ENCODE data around the gene NXPE3. TPM values are rescaled to one million over a fixed set of nuclear protein-coding genes. Genes with fewer than 3 reads are reported as not detected.

NXPE3 gene
- total and polyA plus RNA-seq, 7 donors, result 0.92 to 15.8 (median 11.5) TPM

DNA sequence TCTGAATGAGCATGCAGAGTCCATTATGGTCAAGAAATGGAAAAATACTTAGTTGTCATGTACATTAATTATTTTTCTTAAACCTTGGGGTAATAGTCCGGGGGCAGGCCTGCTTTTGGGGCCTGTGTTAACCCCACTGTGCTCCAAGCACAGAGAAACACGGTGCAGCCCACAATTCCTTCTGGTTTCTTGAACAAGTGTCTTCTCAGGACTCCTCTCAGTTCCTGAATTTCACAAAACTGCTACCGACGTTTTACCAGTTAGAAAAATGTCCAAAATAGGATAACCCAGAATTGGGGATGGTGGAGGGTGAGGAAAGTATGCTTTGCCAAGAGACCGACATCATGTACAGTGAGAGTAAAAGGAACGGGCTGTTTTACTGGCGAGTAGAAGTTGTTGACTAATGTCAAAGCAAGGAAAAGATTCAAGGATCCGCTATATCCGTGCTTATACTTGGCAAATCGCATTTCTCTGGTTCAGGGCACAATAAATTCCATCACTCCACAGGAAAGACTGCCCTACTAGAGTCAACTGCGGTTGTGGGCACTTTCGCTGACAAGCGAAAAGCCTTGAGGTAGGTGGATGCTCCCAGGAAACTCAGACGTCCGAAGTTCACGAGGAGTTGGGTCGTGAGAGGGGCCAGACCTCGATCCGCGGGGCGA is 495 bp upstream of the NXPE3 start:
- peaks cover 0 to 14% (median 9%) of the 10 kb centered on the region in 4 donors for H3K36me3 ChIP-seq
- H3K27ac ChIP-seq, result peak overlapping the region; percentile 85 to 93 (median 92)
- peak overlapping the region; percentile 69 to 90 (median 87) for H3K4me3 ChIP-seq
- DNase-seq, result no peak
- TF ChIP-seq EP300 (IDR thresholded peaks at IDR 0.05) (no peak), POLR2A (IDR thresholded peaks at IDR 0.05) (no peak), POLR2AphosphoS5 (IDR thresholded peaks at IDR 0.05) (no peak)
- TF ChIP-seq, protein P1, sequence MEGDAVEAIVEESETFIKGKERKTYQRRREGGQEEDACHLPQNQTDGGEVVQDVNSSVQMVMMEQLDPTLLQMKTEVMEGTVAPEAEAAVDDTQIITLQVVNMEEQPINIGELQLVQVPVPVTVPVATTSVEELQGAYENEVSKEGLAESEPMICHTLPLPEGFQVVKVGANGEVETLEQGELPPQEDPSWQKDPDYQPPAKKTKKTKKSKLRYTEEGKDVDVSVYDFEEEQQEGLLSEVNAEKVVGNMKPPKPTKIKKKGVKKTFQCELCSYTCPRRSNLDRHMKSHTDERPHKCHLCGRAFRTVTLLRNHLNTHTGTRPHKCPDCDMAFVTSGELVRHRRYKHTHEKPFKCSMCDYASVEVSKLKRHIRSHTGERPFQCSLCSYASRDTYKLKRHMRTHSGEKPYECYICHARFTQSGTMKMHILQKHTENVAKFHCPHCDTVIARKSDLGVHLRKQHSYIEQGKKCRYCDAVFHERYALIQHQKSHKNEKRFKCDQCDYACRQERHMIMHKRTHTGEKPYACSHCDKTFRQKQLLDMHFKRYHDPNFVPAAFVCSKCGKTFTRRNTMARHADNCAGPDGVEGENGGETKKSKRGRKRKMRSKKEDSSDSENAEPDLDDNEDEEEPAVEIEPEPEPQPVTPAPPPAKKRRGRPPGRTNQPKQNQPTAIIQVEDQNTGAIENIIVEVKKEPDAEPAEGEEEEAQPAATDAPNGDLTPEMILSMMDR (IDR thresholded peaks at IDR 0.05), result no peak
- intact Hi-C loops (cut with DNase I), result loop anchor here (2.0 to 5.0 kb wide), 4 partner anchors 51 to 206 kb away; partner anchors contain the start of genes NFKBIZ, PCNP and RPL24
- no peaks in the 10 kb centered on the region for H3K9me3 ChIP-seq
- H3K4me1 ChIP-seq, result peaks cover 0 to 34% (median 23%) of the 10 kb centered on the region in 4 donors
- 27 to 30% methylated on average over 21 of the region's 21 CpGs for WGBS, 2 donors
- H3K27me3 ChIP-seq, result no peaks in the 10 kb centered on the region

DNA sequence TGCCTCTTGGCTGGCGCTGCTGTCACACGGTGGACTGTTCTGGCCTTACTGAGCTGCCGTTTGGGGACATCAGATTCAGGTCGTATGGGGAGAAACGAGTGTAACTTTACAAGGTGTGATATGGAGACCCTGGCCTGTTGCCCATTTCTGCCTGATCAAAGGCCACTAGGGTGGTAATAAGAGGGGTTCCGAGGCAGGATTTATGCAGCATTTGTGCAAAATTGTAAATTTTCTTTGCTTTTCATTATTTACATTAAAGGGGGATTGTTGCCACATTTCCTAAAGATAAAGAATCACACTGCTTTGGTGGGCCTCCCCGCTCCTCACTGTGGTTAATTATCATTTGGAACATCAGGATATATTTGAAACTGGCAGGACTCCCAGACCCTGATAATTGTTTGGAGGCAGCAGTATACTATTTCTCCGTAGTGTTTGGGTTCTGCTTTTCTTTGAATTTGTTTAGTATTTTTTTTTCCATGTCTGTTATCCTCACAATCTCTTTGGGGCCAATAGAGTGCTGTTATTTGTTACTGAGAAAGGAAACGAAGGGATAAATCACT is 891 bp downstream of the NXPE3 start:
- Histone ChIP-seq H3K27ac (peak overlapping the region; percentile 85 to 93 (median 92)), H3K4me3 (peak overlapping the region; percentile 69 to 90 (median 87)), H3K36me3 (peaks cover 0 to 27% (median 15%) of the 10 kb centered on the region in 4 donors), H3K4me1 (peaks cover 0 to 34% (median 24%) of the 10 kb centered on the region in 4 donors), H3K27me3 (no peaks in the 10 kb centered on the region), H3K9me3 (no peaks in the 10 kb centered on the region)
- no peak for DNase-seq
- intact Hi-C loops (cut with DNase I), result loop anchor here (2.0 to 5.0 kb wide), 4 partner anchors 53 to 208 kb away; partner anchors contain the start of genes NFKBIZ, PCNP and RPL24
- WGBS, 2 donors, result 23 to 27% methylated on average over 9 of the region's 9 CpGs
- TF ChIP-seq POLR2AphosphoS5 (IDR thresholded peaks at IDR 0.05) (no peak), EP300 (IDR thresholded peaks at IDR 0.05) (no peak), POLR2A (IDR thresholded peaks at IDR 0.05) (no peak)
- TF ChIP-seq, protein P1 (IDR thresholded peaks at IDR 0.05), result no peak

DNA sequence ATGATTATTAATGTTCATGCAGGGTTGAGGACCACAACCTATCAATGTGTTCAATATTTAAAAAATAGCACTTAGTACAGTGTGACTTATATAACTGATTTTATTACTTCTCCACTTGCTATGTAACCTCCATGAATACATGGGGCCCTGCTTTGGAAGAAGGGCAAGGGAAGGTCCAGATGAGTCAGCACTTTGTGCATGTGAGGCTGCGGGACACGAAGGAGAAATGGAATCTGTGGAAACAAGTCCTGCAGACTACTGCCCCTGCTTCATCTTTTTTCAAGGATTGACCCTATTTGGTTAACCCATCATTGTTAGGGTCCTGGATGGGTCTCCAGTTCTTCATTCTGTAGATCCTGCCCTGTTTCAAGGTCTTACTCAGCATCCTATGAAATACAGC is 1.6 kb downstream of the NXPE3 start:
- H3K27ac ChIP-seq, result peak overlapping the region; percentile 85 to 93 (median 92)
- 74 to 84% methylated on average over 2 of the region's 2 CpGs for WGBS, 2 donors
- no peaks in the 10 kb centered on the region for H3K27me3 ChIP-seq
- peaks cover 0 to 34% (median 24%) of the 10 kb centered on the region in 4 donors for H3K4me1 ChIP-seq
- peaks cover 0 to 35% (median 20%) of the 10 kb centered on the region in 4 donors for H3K36me3 ChIP-seq
- no peak for TF ChIP-seq POLR2A (IDR thresholded peaks at IDR 0.05)
- no peak overlapping the region for H3K4me3 ChIP-seq
- DNase-seq, result no peak
- H3K9me3 ChIP-seq, result no peaks in the 10 kb centered on the region
- intact Hi-C loops (cut with DNase I), result no loop called here

DNA sequence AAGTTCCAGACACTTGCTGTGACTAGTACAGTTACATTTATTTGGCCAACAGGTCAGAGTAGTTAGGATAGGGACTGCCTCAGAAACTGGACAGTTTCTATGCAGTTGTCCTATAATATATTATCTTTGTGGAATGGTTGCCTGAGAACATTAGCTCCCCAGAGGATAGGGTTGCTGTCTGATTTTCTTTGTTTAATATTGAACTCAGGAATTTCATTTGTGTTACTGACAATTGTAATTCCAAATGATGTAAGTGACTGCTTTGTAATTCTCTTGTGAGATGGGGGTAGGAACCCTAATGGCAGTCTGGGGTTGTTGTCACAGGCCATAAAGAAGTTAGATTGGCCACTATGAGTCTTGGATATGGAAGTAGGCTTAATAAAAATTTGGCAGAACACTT is 2.2 kb downstream of the NXPE3 start:
- H3K36me3 ChIP-seq, result peaks cover 0 to 40% (median 23%) of the 10 kb centered on the region in 4 donors
- no peak for DNase-seq
- TF ChIP-seq POLR2AphosphoS5 (IDR thresholded peaks at IDR 0.05) (no peak), POLR2A (IDR thresholded peaks at IDR 0.05) (no peak), EP300 (IDR thresholded peaks at IDR 0.05) (no peak)
- TF ChIP-seq, protein P1 (IDR thresholded peaks at IDR 0.05), result no peak
- no peak overlapping the region for H3K27ac ChIP-seq
- no peaks in the 10 kb centered on the region for H3K9me3 ChIP-seq
- no peak overlapping the region for H3K4me3 ChIP-seq
- H3K27me3 ChIP-seq, result no peaks in the 10 kb centered on the region
- peaks cover 0 to 34% (median 24%) of the 10 kb centered on the region in 4 donors for H3K4me1 ChIP-seq
- intact Hi-C loops (cut with DNase I), result no loop called here

DNA sequence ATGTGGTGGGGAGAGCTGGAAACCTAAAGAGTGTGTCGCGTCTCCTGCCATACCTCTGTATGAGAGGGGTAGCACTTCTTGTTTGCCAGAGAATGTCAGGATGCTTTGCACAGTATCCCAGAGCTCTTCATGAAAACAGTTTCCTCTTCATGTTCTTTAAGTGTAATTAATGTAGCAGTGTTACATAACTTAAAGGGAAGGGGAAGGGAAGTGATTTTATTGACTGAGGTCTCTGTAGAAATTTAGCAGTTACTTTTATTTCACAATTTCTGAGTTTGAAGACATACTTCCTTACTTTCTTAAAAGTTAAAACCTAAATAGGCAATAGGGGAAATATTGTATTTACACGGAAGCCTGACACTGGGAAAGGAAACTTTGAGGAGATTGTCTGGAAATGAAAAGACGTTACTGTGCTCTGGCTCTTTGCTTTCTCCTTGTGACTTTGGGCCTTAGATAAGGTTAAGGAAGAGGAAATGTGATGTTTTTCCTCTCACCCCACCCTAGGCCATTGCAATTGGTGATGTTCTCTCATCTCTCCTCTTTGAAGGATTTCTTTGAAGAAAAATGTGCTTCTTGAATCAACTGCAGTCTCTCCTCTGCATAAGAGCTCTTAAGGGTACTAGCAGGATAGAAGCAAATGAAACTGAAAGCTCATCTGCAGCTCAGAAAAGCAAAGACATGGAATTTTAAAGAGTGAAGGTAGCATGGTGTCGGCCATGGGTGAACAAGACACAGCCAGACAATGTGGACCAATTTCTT is 6.0 kb downstream of the NXPE3 start:
- no peaks in the 10 kb centered on the region for H3K27me3 ChIP-seq
- peaks cover 0 to 23% (median 13%) of the 10 kb centered on the region in 4 donors for H3K4me1 ChIP-seq
- no peaks in the 10 kb centered on the region for H3K9me3 ChIP-seq
- DNase-seq, result no peak
- intact Hi-C loops (cut with DNase I), result no loop called here
- H3K36me3 ChIP-seq, result peaks cover 0 to 70% (median 34%) of the 10 kb centered on the region in 4 donors
- TF ChIP-seq, protein P1 (IDR thresholded peaks at IDR 0.05), result no peak
- H3K27ac ChIP-seq, result peak overlapping the region in 2 of 4 donors; percentile 6 to 48
- WGBS, 2 donors, result 73 to 91% methylated on average over 5 of the region's 5 CpGs
- H3K4me3 ChIP-seq, result no peak overlapping the region

Measured in sigmoid colon (tissue), 7 donors.